ENCODE measurements around the gene KRTAP10-10. TPM values are rescaled to one million over a fixed set of nuclear protein-coding genes. Genes with fewer than 3 reads are reported as not detected.
"Not testable (repeated sequence)": the region's sequence is repeated elsewhere in the genome, so short reads cannot be mapped to it uniquely, and the experiment has no call there.

KRTAP10-10 gene
- total and polyA plus RNA-seq, 2 donors (not counting 1 experiment from before 2014, with no cell fraction given) = not detected

DNA sequence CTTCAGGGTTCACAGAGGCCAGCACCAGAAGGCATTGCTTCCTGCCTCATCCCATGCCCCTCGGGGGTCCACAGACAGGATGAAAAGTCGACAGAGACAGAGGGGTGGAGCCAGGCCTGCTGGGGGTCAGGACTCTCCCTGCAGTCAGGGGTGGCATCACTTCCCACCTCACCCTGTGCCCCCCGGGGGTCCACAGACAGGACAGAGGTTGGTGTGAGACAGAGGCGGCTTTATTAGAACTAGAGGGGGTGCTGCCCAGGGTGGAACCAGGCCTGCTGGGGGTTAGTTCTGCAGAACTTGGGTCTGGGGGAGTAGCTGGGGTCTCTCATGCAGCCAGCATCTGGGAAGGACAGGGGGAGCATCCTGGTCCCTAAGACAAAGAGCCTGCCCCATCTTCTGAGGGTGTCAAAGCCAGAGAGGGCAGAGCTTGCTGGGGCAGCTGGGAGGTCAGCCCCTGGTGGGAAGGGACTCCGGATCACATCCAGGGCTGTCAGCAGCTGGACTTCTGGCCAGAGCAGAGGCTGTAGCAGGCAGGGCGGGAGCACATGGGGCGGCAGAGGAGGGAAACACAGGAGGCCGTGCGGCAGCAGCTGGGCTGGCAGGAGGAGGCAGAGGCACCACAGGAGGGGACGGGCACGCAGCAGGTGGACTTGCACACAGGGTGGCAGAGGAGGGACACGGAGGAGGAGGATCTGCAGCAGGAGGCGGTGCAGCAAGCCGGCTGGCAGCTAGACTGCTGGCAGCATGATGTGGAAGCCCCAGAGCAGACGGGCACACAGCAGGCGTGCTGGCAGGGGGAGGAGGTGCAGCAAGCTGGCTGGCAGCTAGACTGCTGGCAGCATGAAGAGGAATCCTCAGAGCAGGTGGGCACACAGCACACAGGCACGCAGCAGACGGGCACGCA is 46.0 kb upstream of the KRTAP10-10 start:
- H3K9me3 ChIP-seq (ENCODE audit: control extremely low read depth in 1 of 3, control insufficient read depth in 2 of 3, insufficient read depth in 1 of 3, low read length in 2 of 3); H3K4me1 ChIP-seq (ENCODE audit: control insufficient read depth in 2 of 2, insufficient read depth in 2 of 2, low read length in 2 of 2); CTCF ChIA-PET; H3K27me3 ChIP-seq (replicated peaks in 1 of 4; ENCODE audit: control extremely low read depth in 1 of 4, control insufficient read depth in 3 of 4, insufficient read depth in 4 of 4, low read length in 3 of 4); H3K36me3 ChIP-seq (replicated peaks in 1 of 2; ENCODE audit: control extremely low read depth in 1 of 2, control insufficient read depth in 1 of 2, extremely low read depth in 1 of 2, insufficient read depth in 2 of 2, low read length in 1 of 2); H3K4me3 Mint-ChIP-seq; intact Hi-C loops (cut with micrococcal nuclease); H3K27ac ChIP-seq (ENCODE audit: low read length in 2 of 2); H3K4me1 Mint-ChIP-seq; H3K9ac ChIP-seq (ENCODE audit: low read length); H3K4me3 ChIP-seq (ENCODE audit: control extremely low read depth in 1 of 5, extremely low read depth in 1 of 5, insufficient read depth in 1 of 5, low read depth in 2 of 5, low read length in 4 of 5); H3K79me2 ChIP-seq (ENCODE audit: control insufficient read depth, insufficient read depth, low read length); H3K4me2 ChIP-seq (replicated peaks; ENCODE audit: low read depth, low read length, poor library complexity, severe bottlenecking); H4K20me1 ChIP-seq (ENCODE audit: control insufficient read depth, insufficient read depth, low read length, poor library complexity, severe bottlenecking); H3K27ac Mint-ChIP-seq; POLR2A ChIA-PET; H2AFZ ChIP-seq (ENCODE audit: insufficient read depth, low read depth, low read length, poor library complexity, severe bottlenecking); ATAC-seq (ENCODE audit: low read depth); H3K9me3 Mint-ChIP-seq (ENCODE audit: insufficient read depth); DNase-seq: not testable (repeated sequence)
- peaks cover 33% of the 10 kb centered on the region for H3K27me3 Mint-ChIP-seq
- 89% methylated on average over 7 of the region's 19 CpGs for WGBS (ENCODE audit: insufficient coverage)

DNA sequence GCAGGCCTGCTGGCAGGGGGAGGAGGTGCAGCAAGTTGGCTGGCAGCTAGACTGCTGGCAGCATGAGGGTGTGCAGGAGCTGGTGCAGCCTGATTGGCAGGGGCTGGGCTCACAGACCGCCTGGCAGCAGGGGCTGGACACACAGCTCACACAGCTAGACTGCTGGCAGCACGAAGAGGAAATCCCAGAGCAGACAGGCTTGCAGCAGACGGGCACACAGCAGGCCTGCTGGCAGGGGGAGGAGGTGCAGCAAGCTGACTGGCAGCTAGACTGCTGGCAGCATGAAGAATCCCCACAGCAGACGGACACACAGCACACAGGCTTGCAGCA is 45.4 kb upstream of the KRTAP10-10 start:
- ATAC-seq (ENCODE audit: low read depth); POLR2A ChIA-PET; H3K27me3 ChIP-seq (replicated peaks in 1 of 4; ENCODE audit: control extremely low read depth in 1 of 4, control insufficient read depth in 3 of 4, insufficient read depth in 4 of 4, low read length in 3 of 4); H3K9me3 ChIP-seq (ENCODE audit: control extremely low read depth in 1 of 3, control insufficient read depth in 2 of 3, insufficient read depth in 1 of 3, low read length in 2 of 3); CTCF ChIA-PET; H3K4me3 Mint-ChIP-seq; H3K4me1 ChIP-seq (ENCODE audit: control insufficient read depth in 2 of 2, insufficient read depth in 2 of 2, low read length in 2 of 2); H2AFZ ChIP-seq (ENCODE audit: insufficient read depth, low read depth, low read length, poor library complexity, severe bottlenecking); H3K79me2 ChIP-seq (ENCODE audit: control insufficient read depth, insufficient read depth, low read length); H3K4me2 ChIP-seq (replicated peaks; ENCODE audit: low read depth, low read length, poor library complexity, severe bottlenecking); H3K9me3 Mint-ChIP-seq (ENCODE audit: insufficient read depth); H3K9ac ChIP-seq (ENCODE audit: low read length); H3K4me1 Mint-ChIP-seq; H3K36me3 ChIP-seq (replicated peaks in 1 of 2; ENCODE audit: control extremely low read depth in 1 of 2, control insufficient read depth in 1 of 2, extremely low read depth in 1 of 2, insufficient read depth in 2 of 2, low read length in 1 of 2); DNase-seq; intact Hi-C loops (cut with micrococcal nuclease); H4K20me1 ChIP-seq (ENCODE audit: control insufficient read depth, insufficient read depth, low read length, poor library complexity, severe bottlenecking); H3K27ac Mint-ChIP-seq; H3K4me3 ChIP-seq (ENCODE audit: control extremely low read depth in 1 of 5, extremely low read depth in 1 of 5, insufficient read depth in 1 of 5, low read depth in 2 of 5, low read length in 4 of 5); H3K27ac ChIP-seq (ENCODE audit: low read length in 2 of 2): not testable (repeated sequence)
- whole genome bisulfite sequencing (ENCODE audit: insufficient coverage) = no CpG with 5 or more reads among the region's 4 CpGs
- peaks cover 26% of the 10 kb centered on the region for H3K27me3 Mint-ChIP-seq

All from B cell (primary cell).